WI38 (cell line): ENCODE results near the gene TRPV4.
"Not testable (repeated sequence)": the region's sequence is repeated elsewhere in the genome, so short reads cannot be mapped to it uniquely, and the experiment has no call there.

Experiments
- H3K4me3 ChIP-seq: 2 replicates; pipeline ENCODE4 v1.5.1; 2011; ENCODE audit warnings: low read depth, mild to moderate bottlenecking, control low read depth, low read length
- TF ChIP-seq, protein P1 (sequence below): IDR thresholded peaks from 2 replicates; pipeline ENCODE4 v1.5.1; 2012; ENCODE audit warnings: low read depth, mild to moderate bottlenecking, control low read depth, low read length

TRPV4 gene

DNA sequence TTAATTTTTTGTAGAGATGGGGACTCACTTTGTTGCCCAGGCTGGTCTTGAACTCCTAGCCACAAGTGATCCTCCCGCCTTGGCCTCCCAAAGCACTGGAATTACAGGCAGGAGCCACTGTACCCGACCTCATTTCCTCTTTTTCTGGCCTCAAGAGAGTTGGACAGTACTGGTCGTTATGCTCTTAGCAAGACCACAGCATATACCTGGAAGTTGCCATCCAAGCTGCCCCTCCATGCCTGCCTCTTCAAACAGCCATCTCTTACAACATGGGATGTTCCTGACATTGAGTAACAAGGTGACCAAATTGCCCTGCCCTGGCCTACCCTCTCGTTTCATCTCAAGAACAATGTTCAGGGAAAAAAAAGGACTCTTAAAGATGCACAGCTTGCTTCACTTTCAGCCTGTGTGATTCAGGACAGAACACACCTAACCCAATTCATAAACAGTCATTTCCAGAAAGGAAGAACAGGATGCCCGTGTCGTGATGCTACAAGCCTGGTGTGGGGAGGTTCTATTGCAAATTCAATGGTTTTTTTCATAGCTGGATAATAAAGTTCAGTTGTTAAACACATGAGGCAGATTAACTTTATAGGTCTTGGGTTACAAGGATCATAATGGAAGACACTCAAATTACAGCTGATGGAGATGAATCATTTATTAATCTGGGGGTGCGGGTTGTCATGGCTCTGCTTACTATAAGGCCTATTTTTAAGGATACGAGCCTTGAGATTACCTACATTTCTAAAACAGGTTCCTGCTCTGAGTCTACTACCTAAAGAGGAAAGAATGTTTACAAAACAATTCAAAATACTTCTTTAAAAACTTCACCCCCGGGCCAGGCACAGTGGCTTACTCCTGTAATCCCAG, 35.2 kb upstream of the TRPV4 start:
- TF ChIP-seq, protein P1, sequence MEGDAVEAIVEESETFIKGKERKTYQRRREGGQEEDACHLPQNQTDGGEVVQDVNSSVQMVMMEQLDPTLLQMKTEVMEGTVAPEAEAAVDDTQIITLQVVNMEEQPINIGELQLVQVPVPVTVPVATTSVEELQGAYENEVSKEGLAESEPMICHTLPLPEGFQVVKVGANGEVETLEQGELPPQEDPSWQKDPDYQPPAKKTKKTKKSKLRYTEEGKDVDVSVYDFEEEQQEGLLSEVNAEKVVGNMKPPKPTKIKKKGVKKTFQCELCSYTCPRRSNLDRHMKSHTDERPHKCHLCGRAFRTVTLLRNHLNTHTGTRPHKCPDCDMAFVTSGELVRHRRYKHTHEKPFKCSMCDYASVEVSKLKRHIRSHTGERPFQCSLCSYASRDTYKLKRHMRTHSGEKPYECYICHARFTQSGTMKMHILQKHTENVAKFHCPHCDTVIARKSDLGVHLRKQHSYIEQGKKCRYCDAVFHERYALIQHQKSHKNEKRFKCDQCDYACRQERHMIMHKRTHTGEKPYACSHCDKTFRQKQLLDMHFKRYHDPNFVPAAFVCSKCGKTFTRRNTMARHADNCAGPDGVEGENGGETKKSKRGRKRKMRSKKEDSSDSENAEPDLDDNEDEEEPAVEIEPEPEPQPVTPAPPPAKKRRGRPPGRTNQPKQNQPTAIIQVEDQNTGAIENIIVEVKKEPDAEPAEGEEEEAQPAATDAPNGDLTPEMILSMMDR: no peak

GRCh38 chr12:109864916-109865315, 31.7 kb upstream of the TRPV4 start:
- H3K4me3 ChIP-seq: no peak overlapping the region
- TF ChIP-seq, protein P1: no peak

More for the DNA sequence above, 35.2 kb upstream of the TRPV4 start:
- H3K4me3 ChIP-seq: no peak overlapping the region

GRCh38 chr12:109863847-109864712, 30.9 kb upstream of the TRPV4 start:
- TF ChIP-seq, protein P1: no peak
- no peak overlapping the region for H3K4me3 ChIP-seq

GRCh38 chr12:109862491-109862890, 29.3 kb upstream of the TRPV4 start:
- not testable (repeated sequence) for H3K4me3 ChIP-seq

DNA sequence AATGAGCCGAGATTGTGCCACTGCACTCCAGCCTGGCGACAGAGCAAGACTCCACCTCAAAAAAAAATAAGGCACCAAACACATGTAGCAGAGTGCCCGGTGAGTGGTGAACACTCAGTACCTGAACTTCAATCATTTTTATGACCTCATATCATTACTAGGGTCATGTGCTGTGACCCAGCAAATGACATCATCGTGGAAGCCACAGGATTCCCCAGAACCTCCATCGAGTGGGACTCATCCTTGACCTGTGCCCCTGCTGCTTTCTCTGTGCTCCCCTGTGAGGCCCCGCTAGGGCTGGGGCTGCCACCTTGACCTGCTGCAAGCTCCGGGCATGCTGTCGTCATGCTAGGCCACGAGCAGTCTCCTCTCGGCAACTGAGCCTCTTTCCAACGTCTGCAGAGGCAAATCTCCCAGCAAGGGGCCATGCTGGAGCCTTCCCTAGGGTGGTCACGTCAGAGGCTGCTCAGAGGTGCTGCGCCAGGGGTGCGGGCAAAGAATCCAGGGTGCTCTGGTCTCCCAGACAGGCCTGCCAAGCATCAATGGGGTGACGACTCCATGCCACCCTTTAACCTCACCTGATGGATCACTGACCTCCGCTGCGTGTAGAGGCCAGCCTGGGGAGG, 28.6 kb upstream of the TRPV4 start:
- TF ChIP-seq, protein P1: no peak
- H3K4me3 ChIP-seq: no peak overlapping the region

DNA sequence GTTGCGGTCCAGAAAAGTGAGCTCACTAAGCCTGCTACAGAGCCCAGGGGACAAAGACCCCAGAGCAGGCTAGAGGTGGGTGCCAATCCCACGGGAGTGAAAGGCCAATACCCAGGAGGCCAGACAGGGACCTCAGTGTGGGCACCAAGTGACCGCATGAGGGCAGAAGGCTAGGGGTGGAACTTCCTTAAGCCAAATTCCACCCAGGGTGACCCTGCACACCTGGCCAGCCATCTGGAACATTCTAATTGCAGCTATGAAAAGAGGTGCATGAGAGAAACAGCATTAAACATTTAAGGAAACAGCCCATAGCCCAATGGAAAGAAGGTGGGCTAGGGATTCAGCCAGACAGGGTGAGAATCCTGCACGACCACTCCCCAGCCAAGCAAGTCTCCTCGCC, 27.8 kb upstream of the TRPV4 start:
- TF ChIP-seq, protein P1: no peak
- no peak overlapping the region for H3K4me3 ChIP-seq

DNA sequence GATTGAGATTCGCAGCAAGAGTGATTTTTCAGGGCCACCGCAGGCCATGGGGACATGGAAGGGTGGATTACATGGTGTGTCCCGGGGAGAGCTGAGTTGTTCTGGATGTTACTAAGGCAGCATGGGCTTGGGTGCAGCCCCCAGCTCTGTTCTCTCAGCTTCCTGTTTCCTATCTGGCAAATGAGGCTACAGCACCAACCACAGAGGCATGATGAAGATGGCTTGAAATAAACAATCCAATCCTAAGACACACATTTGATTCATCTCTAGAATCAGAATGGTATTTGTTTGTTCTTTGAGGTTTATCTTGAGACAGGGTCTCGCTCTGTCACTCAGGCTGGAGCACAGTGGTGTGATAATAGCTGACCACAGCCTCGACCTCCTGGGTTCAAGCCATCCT, 25.6 kb upstream of the TRPV4 start:
- TF ChIP-seq, protein P1: no peak
- no peak overlapping the region for H3K4me3 ChIP-seq
